ENCODE results near the gene ALKBH4. TPM values are rescaled to one million over a fixed set of nuclear protein-coding genes. Genes with fewer than 3 reads are reported as not detected.
"Not testable (repeated sequence)": the region's sequence is repeated elsewhere in the genome, so short reads cannot be mapped to it uniquely, and the experiment has no call there.

Gene ALKBH4
- polyA plus RNA-seq, 1 donor from 2014 or later, result 27.2 TPM

DNA sequence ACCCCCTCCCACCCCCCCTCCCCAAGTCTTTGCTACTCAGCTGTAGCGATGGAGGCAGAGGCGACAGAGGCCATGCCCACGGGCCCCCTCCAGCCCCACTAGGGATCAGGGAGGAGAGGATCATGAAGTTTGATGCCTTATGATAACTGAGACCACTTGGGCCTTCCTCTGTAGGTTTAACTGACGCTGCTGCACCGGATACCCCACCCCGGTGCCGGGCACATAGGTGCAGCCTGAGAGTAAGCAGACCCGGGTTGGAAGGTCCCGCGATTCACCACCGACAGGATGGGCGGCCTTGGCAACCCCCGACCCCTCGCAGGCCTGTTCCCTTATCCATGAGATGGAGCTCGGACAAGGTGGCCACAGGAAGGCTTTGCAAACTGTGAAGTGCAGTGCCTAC lies 29.4 kb upstream of the ALKBH4 start:
- not testable (repeated sequence) for H3K27me3 ChIP-seq (ENCODE audit: insufficient read depth, low read depth, low read length); H3K79me2 ChIP-seq (replicated peaks; ENCODE audit: insufficient read depth, low read length); H4K20me1 ChIP-seq (ENCODE audit: insufficient read depth); H3K36me3 ChIP-seq (ENCODE audit: insufficient read depth, low read length); H3K9ac ChIP-seq (ENCODE audit: low read length); H3K27ac ChIP-seq (ENCODE audit: low read length); H2AFZ ChIP-seq (ENCODE audit: low read depth, low read length); H3K4me2 ChIP-seq (ENCODE audit: low read length); H3F3A ChIP-seq (ENCODE audit: insufficient read depth, low read length, poor library complexity, severe bottlenecking); H3K9me2 ChIP-seq (ENCODE audit: insufficient read depth, low read length); H3K4me3 ChIP-seq (ENCODE audit: low read length); H3K9me3 ChIP-seq (ENCODE audit: low read length)

DNA sequence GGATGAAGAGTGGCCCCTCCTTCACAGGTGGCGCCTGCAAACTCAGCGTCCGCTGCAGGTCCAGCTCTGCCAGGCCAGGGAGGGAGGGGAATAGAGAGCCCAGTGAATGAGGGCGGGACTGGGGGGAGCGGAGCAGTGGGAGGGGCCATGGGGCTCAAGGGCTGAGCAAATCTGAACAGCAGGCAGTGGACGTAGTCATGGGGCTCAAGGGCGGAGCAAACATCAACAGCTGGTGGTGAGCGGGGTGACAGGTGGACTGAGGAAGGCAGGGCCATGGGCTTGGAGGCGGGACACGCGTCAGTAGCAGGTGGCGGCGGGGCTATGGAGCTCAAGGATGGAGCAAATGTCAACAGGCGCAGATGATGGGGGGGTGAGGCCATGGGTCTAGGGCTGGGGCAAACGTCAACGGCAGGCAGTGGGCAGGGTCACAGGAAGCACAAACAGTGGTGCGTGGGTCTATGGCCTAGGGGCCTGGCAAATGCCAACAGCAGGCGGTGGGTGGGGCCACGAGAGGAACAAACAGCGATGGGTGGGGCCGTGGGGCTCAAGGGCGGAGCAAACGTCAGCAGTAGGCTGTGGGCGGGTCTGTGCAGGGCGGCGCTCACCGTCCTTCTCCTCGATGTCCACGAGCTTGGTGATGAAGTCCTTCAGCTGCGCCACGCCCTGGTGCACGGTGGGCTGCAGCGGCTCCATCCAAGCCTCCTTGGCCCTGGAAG lies 28.7 kb upstream of the ALKBH4 start:
- not testable (repeated sequence) for H3K27me3 ChIP-seq (ENCODE audit: insufficient read depth, low read depth, low read length); H3K4me2 ChIP-seq (ENCODE audit: low read length); H4K20me1 ChIP-seq (ENCODE audit: insufficient read depth); H3K27ac ChIP-seq (ENCODE audit: low read length); H3K9me2 ChIP-seq (ENCODE audit: insufficient read depth, low read length); H3K9me3 ChIP-seq (ENCODE audit: low read length); H3K4me3 ChIP-seq (ENCODE audit: low read length); H3K9ac ChIP-seq (ENCODE audit: low read length); H2AFZ ChIP-seq (ENCODE audit: low read depth, low read length); H3K36me3 ChIP-seq (ENCODE audit: insufficient read depth, low read length); H3F3A ChIP-seq (ENCODE audit: insufficient read depth, low read length, poor library complexity, severe bottlenecking); H3K79me2 ChIP-seq (replicated peaks; ENCODE audit: insufficient read depth, low read length)

DNA sequence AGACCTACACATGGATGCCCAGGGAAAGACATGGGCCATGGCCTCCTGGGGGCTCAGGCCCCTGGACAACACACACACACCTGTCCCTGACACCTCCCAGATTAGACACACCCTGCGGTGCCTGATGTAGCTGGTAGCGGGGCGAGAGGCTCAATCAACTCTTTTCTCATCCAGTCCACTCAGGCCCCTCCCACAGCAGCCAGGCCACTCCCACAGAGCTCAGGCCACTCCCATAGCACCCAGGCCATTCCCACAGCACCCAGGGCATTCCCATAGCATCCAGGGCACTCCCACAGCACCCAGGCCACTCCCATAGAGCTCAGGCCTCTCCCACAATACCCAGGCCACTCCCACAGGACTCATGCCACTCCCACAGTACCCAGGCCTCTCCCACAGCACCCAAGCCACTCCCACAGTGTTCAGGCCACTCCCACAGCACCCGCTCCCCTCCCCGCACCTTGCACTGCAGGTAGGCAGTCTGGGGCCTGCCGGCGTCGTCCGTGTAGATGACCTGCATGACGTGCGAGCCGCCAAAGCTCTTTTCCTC lies 25.9 kb upstream of the ALKBH4 start:
- not testable (repeated sequence) for H3F3A ChIP-seq (ENCODE audit: insufficient read depth, low read length, poor library complexity, severe bottlenecking); H3K4me3 ChIP-seq (ENCODE audit: low read length); H3K79me2 ChIP-seq (replicated peaks; ENCODE audit: insufficient read depth, low read length); H3K27me3 ChIP-seq (ENCODE audit: insufficient read depth, low read depth, low read length); H4K20me1 ChIP-seq (ENCODE audit: insufficient read depth); H3K4me2 ChIP-seq (ENCODE audit: low read length); H3K9ac ChIP-seq (ENCODE audit: low read length); H3K9me3 ChIP-seq (ENCODE audit: low read length); H2AFZ ChIP-seq (ENCODE audit: low read depth, low read length); H3K27ac ChIP-seq (ENCODE audit: low read length); H3K9me2 ChIP-seq (ENCODE audit: insufficient read depth, low read length); H3K36me3 ChIP-seq (ENCODE audit: insufficient read depth, low read length)

DNA sequence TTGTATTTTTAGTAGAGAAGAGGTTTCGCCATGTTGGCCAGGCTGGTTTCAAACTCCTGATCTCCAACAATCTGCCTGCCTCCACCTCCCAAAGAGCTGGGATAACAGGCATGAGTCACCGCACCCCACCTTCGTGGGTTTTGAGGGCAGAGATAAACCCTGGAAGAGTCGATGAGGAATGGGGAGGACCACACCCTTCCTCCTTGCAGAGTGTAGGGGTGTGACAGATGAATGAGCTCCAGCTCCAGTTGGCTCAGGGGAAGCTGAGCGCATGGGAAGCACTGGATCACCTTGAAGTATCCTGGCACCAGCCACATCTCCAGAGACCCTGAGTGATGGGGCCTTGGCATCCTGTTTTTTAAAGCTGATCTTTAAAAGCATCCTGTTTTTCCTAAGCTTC lies 19.7 kb upstream of the ALKBH4 start:
- H3K36me3 ChIP-seq (ENCODE audit: insufficient read depth, low read length); H3K4me2 ChIP-seq (ENCODE audit: low read length); H3K9me2 ChIP-seq (ENCODE audit: insufficient read depth, low read length); H3K27ac ChIP-seq (ENCODE audit: low read length); H3K4me3 ChIP-seq (ENCODE audit: low read length); H3K9me3 ChIP-seq (ENCODE audit: low read length); H3K79me2 ChIP-seq (replicated peaks; ENCODE audit: insufficient read depth, low read length); H4K20me1 ChIP-seq (ENCODE audit: insufficient read depth); H2AFZ ChIP-seq (ENCODE audit: low read depth, low read length); H3K9ac ChIP-seq (ENCODE audit: low read length); H3K27me3 ChIP-seq (ENCODE audit: insufficient read depth, low read depth, low read length); H3F3A ChIP-seq (ENCODE audit: insufficient read depth, low read length, poor library complexity, severe bottlenecking): not testable (repeated sequence)

DNA sequence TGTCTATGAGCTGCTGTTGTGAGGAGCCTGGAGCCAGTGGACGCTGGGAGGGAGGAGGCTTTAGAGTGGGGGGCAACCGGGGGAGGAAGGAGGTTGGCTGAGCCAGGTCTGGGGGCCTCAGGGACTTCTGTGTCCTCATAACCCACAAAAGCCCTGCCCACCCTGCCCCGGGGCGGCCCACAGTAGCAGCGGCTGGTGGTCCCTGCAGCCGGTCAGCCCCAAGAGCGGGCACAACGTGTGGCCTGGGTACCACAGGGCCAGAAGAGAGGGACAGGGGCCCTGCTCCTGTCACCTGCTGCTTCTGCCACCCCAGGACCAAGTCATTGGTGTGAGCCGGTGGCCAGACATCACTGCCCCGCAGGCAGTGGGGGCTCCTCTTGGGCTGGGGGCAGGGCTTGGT lies 17.3 kb upstream of the ALKBH4 start:
- H3K36me3 ChIP-seq (ENCODE audit: insufficient read depth, low read length); H4K20me1 ChIP-seq (ENCODE audit: insufficient read depth): not testable (repeated sequence)

More for the DNA sequence above, 17.3 kb upstream of the ALKBH4 start:
- H3K9ac ChIP-seq (ENCODE audit: low read length); H3K4me2 ChIP-seq (ENCODE audit: low read length); H3K27me3 ChIP-seq (ENCODE audit: insufficient read depth, low read depth, low read length); H3K27ac ChIP-seq (ENCODE audit: low read length); H3K4me3 ChIP-seq (ENCODE audit: low read length); H3K79me2 ChIP-seq (replicated peaks; ENCODE audit: insufficient read depth, low read length); H3K9me3 ChIP-seq (ENCODE audit: low read length); H2AFZ ChIP-seq (ENCODE audit: low read depth, low read length); H3K9me2 ChIP-seq (ENCODE audit: insufficient read depth, low read length); H3F3A ChIP-seq (ENCODE audit: insufficient read depth, low read length, poor library complexity, severe bottlenecking): not testable (repeated sequence)
